Measurements from ENCODE around the gene SOAT2. TPM values are rescaled to one million over a fixed set of nuclear protein-coding genes. Genes with fewer than 3 reads are reported as not detected.

SOAT2 gene
- total and polyA plus RNA-seq, 8 donors: 0.09 to 0.54 (median 0.17) TPM; not detected in 4

- DNase-seq: peak in 1 of 6 donors; percentile 1
- peaks cover 0 to 6% (median 0%) of the 10 kb centered on the region in 3 donors for H3K36me3 ChIP-seq
- FAIRE-seq: no peak
Measured at GRCh38 chr12:53170876-53171724, 67.8 kb downstream of the SOAT2 start.

DNA sequence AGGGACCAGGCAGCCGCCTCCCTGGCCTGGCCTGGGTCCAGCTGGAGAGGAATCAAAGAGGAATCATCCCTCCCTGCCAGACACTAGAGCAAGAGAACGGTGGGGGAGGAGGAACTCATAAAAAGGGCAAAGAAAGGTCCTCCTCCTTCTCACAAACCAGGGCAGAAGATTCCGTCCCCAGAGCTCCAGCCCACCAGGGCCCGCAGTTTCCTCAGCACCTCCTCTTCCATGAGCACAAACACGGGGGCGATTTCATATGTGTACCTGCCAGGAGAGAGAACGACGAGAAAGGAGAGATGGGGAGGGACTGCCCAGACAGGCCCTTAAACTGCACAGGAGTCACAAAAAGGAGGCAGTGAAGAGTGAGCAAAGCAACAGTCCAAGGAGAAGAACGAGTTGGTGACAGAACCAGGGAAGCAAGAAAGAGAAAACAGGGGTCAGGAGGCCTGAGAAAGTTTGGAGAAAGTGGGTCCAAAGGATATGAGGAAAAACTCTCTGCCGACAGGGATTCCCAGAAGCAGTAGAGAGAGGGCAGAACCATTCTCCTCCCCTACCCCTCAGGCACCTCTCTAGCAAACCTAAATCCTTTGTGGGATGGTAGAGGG is 68.5 kb downstream of the SOAT2 start:
- no peak for TF ChIP-seq CTCF (IDR thresholded peaks at IDR 0.05)
- FAIRE-seq: no peak
- Histone ChIP-seq H3K9me3 (no peaks in the 10 kb centered on the region), H3K4me1 (peaks cover 0 to 7% (median 6%) of the 10 kb centered on the region in 3 donors), H3K36me3 (peaks cover 0 to 6% (median 0%) of the 10 kb centered on the region in 3 donors), H3K4me3 (no peak overlapping the region), H3K27ac (no peak overlapping the region), H3K27me3 (no peaks in the 10 kb centered on the region)
- peak in 1 of 6 donors; percentile 9 for DNase-seq
- intact Hi-C loops (cut with DNase I): no loop called here
- WGBS, 2 donors: 70 to 78% methylated on average over 10 of the region's 10 CpGs
- ATAC-seq: no peak

More at GRCh38 chr12:53170876-53171724, 67.8 kb downstream of the SOAT2 start:
- H3K27ac ChIP-seq: no peak overlapping the region
- no peak for TF ChIP-seq CTCF (IDR thresholded peaks at IDR 0.05)
- H3K9me3 ChIP-seq: no peaks in the 10 kb centered on the region
- no peaks in the 10 kb centered on the region for H3K27me3 ChIP-seq
- no peak for ATAC-seq
- intact Hi-C loops (cut with DNase I): no loop called here
- 86% methylated on average over 14 of the region's 14 CpGs for WGBS, 2 donors
- peaks cover 0 to 7% (median 6%) of the 10 kb centered on the region in 3 donors for H3K4me1 ChIP-seq
- H3K4me3 ChIP-seq: no peak overlapping the region

DNA sequence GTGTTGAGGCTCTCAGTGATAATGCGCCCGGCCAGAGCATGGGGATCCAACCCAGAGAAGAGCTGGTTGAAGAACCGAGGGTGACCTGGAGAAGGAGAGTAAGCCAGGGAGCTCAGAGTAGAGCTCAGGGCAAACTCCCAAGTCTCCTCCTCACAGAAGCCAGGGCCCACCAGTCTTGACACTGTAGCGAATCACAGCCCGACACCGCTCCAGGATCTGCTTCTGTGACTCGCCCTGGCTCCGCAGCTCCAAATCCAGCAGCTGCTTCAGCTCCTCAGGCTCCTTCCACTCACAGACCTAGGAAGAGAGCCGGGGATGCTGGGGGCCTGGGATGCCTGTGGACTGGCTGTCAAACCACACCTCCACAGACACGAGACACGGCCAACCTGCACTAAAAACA is 69.1 kb downstream of the SOAT2 start:
- WGBS, 2 donors: 85 to 88% methylated on average over 11 of the region's 11 CpGs

GRCh38 chr12:53173085-53173715 is 69.9 kb downstream of the SOAT2 start:
- DNase-seq: no peak
- TF ChIP-seq CTCF (IDR thresholded peaks at IDR 0.05): no peak
- 88% methylated on average over 10 of the region's 10 CpGs for WGBS, 2 donors
- ATAC-seq: no peak
- intact Hi-C loops (cut with DNase I): no loop called here
- H3K9me3 ChIP-seq: no peaks in the 10 kb centered on the region
- peaks cover 0 to 6% (median 0%) of the 10 kb centered on the region in 3 donors for H3K36me3 ChIP-seq
- no peak overlapping the region for H3K4me3 ChIP-seq
- H3K27ac ChIP-seq: no peak overlapping the region
- no peaks in the 10 kb centered on the region for H3K27me3 ChIP-seq
- H3K4me1 ChIP-seq: peaks cover 0 to 7% (median 6%) of the 10 kb centered on the region in 3 donors
- FAIRE-seq: no peak

More for the DNA sequence above, 69.1 kb downstream of the SOAT2 start:
- Histone ChIP-seq H3K4me1 (peaks cover 0 to 7% (median 6%) of the 10 kb centered on the region in 3 donors), H3K4me3 (no peak overlapping the region), H3K27me3 (no peaks in the 10 kb centered on the region), H3K36me3 (peaks cover 0 to 6% (median 0%) of the 10 kb centered on the region in 3 donors), H3K9me3 (no peaks in the 10 kb centered on the region), H3K27ac (no peak overlapping the region)
- FAIRE-seq (no peak), ATAC-seq (no peak), DNase-seq (no peak)
- intact Hi-C loops (cut with DNase I): no loop called here
- no peak for TF ChIP-seq CTCF (IDR thresholded peaks at IDR 0.05)

Small RNA genes lying within 50 kb of the gene (microRNA-seq; reads per million reads assigned to microRNA genes)
- 0 to 0.39 reads per million in 2 donors for gene MIR6757

Other genes starting within 250 kb of the SOAT2 start
- gene KRT8, start 198.4 kb upstream of the SOAT2 start, total RNA-seq: 100 to 1,000 TPM; 317 to 789 (median 496) TPM
- gene KRT8, start 198.4 kb upstream of the SOAT2 start, polyA plus RNA-seq: 100 to 1,000 TPM; 698 to 759 TPM
- 100 to 1,000 TPM; 309 to 595 (median 384) TPM for gene KRT18, start 154.4 kb upstream of the SOAT2 start, total RNA-seq
- gene KRT18, start 154.4 kb upstream of the SOAT2 start, polyA plus RNA-seq: 100 to 1,000 TPM; 526 to 610 TPM
- gene EIF4B, start 97.0 kb upstream of the SOAT2 start, total RNA-seq: 100 to 1,000 TPM; 343 to 522 (median 446) TPM
- gene EIF4B, start 97.0 kb upstream of the SOAT2 start, polyA plus RNA-seq: 10 to 100 TPM; 72.8 to 88.6 TPM
- 10 to 100 TPM; 22.7 to 52.6 (median 28.2) TPM for gene TNS2, start 53.4 kb upstream of the SOAT2 start, total RNA-seq
- 100 to 1,000 TPM; 135 to 183 TPM for gene TNS2, start 53.4 kb upstream of the SOAT2 start, polyA plus RNA-seq
- 10 to 100 TPM; 37.1 to 47.2 (median 40.1) TPM for gene SPRYD3, start 24.1 kb upstream of the SOAT2 start, total RNA-seq
- gene SPRYD3, start 24.1 kb upstream of the SOAT2 start, polyA plus RNA-seq: 10 to 100 TPM; 25.7 to 36.1 TPM
- gene IGFBP6, start 5.8 kb upstream of the SOAT2 start, total RNA-seq: 10 to 100 TPM in 3 of 6 donors, 1 to 10 TPM in 3; 2.2 to 21.8 (median 9.2) TPM
- 10 to 100 TPM; 24.5 to 32.8 TPM for gene IGFBP6, start 5.8 kb upstream of the SOAT2 start, polyA plus RNA-seq
- 10 to 100 TPM; 13.3 to 33.1 (median 19.8) TPM for gene ZNF740, start 77.2 kb downstream of the SOAT2 start, total RNA-seq
- 1 to 10 TPM; 5.2 to 7.6 TPM for gene ZNF740, start 77.2 kb downstream of the SOAT2 start, polyA plus RNA-seq
- gene CSAD, start 77.4 kb downstream of the SOAT2 start, total RNA-seq: 10 to 100 TPM; 10.1 to 28.4 (median 16.1) TPM
- gene CSAD, start 77.4 kb downstream of the SOAT2 start, polyA plus RNA-seq: 10 to 100 TPM; 78.5 to 83.2 TPM
- gene ITGB7, start 103.8 kb downstream of the SOAT2 start, total RNA-seq: 1 to 10 TPM; 1.1 to 1.7 (median 1.4) TPM
- gene ITGB7, start 103.8 kb downstream of the SOAT2 start, polyA plus RNA-seq: 1 to 10 TPM; 1.6 to 1.8 TPM
- gene RARG, start 128.7 kb downstream of the SOAT2 start, total RNA-seq: 10 to 100 TPM in 2 of 6 donors, 1 to 10 TPM in 4; 4.4 to 18.7 (median 7.4) TPM
- gene RARG, start 128.7 kb downstream of the SOAT2 start, polyA plus RNA-seq: 10 to 100 TPM; 10.3 to 11.7 TPM
- under 1 TPM; 0.09 to 0.81 (median 0.50) TPM for gene ESPL1, start 164.8 kb downstream of the SOAT2 start, total RNA-seq
- gene ESPL1, start 164.8 kb downstream of the SOAT2 start, polyA plus RNA-seq: under 1 TPM; 0.09 to 0.27 TPM
- gene PFDN5, start 192.1 kb downstream of the SOAT2 start, total RNA-seq: 100 to 1,000 TPM; 203 to 247 (median 231) TPM
- gene PFDN5, start 192.1 kb downstream of the SOAT2 start, polyA plus RNA-seq: 100 to 1,000 TPM; 874 to 875 TPM
- 10 to 100 TPM; 25.4 to 34.1 (median 30.6) TPM for gene MYG1, start 196.2 kb downstream of the SOAT2 start, total RNA-seq
- 10 to 100 TPM; 58.1 to 76.9 TPM for gene MYG1, start 196.2 kb downstream of the SOAT2 start, polyA plus RNA-seq
- 10 to 100 TPM; 18.6 to 37.0 (median 22.6) TPM for gene AAAS, start 218.1 kb downstream of the SOAT2 start, total RNA-seq
- gene AAAS, start 218.1 kb downstream of the SOAT2 start, polyA plus RNA-seq: 10 to 100 TPM; 51.7 to 61.1 TPM
- not detected for gene SP7, start 232.9 kb downstream of the SOAT2 start, total RNA-seq
- gene SP7, start 232.9 kb downstream of the SOAT2 start, polyA plus RNA-seq: not detected